HCT116 (cell line): ENCODE results near the gene VAMP1. TPM values are rescaled to one million over a fixed set of nuclear protein-coding genes. Genes with fewer than 3 reads are reported as not detected.

ENCODE experiments used
- ATAC-seq: fragments of 200-7000 bp; cut with Tn5 transposase; 2 replicates; pipeline ENCODE4 v1.9.1; 2020; ENCODE audit warnings: mild to moderate bottlenecking, moderate library complexity
- BruUV-seq: library from RNA; stranded (reverse); fragments of 400-500 nt; replicated peaks from 2 replicates; lab custom pipeline; 2021; lab: Mats Ljungman, UMichigan
- CTCF ChIA-PET: fragments of 300-600 bp; sonication (Branson Sonifier 250); formaldehyde crosslinking; loops from one replicate; lab custom pipeline; 2021; ENCODE audit warnings: antibody characterized with exemption; lab: Charles Lee
- POLR2A ChIA-PET: fragments of 300-600, 350-600 bp; sonication (Branson Sonifier 250); formaldehyde crosslinking; loops from one replicate; lab custom pipeline; 2021; ENCODE audit warnings: antibody characterized with exemption; lab: Charles Lee
- RAD21 ChIA-PET, 2 experiments: fragments of 300-600 bp; sonication (Branson Sonifier 250); formaldehyde crosslinking; loops; one replicate each; lab custom pipeline; 2023; ENCODE audit warnings: low total read pairs in 2 of 2; ENCODE audit not compliant: uncharacterized antibody in 2 of 2, unreplicated experiment in 2 of 2, low non-redundant PET in 1 of 2; lab: Charles Lee
- DNase-seq: peaks from one replicate; pipeline ENCODE4 v3.0.0-alpha.2; 2010; ENCODE audit warnings: low read depth, low spot score
- H2AFZ ChIP-seq: fragments of 200-600 bp; shearing (Covaris generic), sonication (generic); 2 replicates; pipeline ENCODE4 v1.6.1; 2017; ENCODE audit warnings: low read depth, mixed run types, mixed read lengths, antibody characterized with exemption, low read length; ENCODE audit not compliant: poor library complexity, severe bottlenecking
- H3K27ac ChIP-seq: 2 replicates; pipeline ENCODE4 v1.5.1; 2012; ENCODE audit warnings: low read depth, low read length
- H3K27me3 ChIP-seq: fragments of 200-600 bp; sonication (generic); 2 replicates; pipeline ENCODE4 v1.6.1; 2016; ENCODE audit warnings: mixed run types, low read length, mixed read lengths; ENCODE audit not compliant: insufficient read depth
- H3K36me3 ChIP-seq, 2 experiments: fragments of 200-500 bp in 1 of 2; fragments of 200-600 bp in 1 of 2; sonication (Bioruptor generic) in 1 of 2; sonication (generic) in 1 of 2; 2 replicates each; pipeline versions ENCODE4 v1.5.1 to v1.6.1; 2014 to 2016; ENCODE audit warnings: low read length in 2 of 2, inconsistent platforms in 1 of 2, mixed read lengths in 1 of 2, mixed run types in 1 of 2; ENCODE audit not compliant: insufficient read depth in 2 of 2, control insufficient read depth in 1 of 2
- H3K4me1 ChIP-seq, 2 experiments: fragments of 200-600 bp in 1 of 2; sonication (generic) in 1 of 2; 2 replicates each; pipeline versions ENCODE4 v1.5.1 to v1.6.1; 2012 to 2017; ENCODE audit warnings: low read length in 2 of 2, inconsistent platforms in 1 of 2, mild to moderate bottlenecking in 1 of 2, mixed read lengths in 1 of 2, mixed run types in 1 of 2, moderate library complexity in 1 of 2; ENCODE audit not compliant: insufficient read depth in 2 of 2, control insufficient read depth in 1 of 2
- H3K4me2 ChIP-seq: fragments of 200-600 bp; sonication (generic); 2 replicates; pipeline ENCODE4 v1.6.1; 2017; ENCODE audit warnings: mixed run types, low read length, mixed read lengths
- H3K4me3 ChIP-seq, 2 experiments: fragments of 200-600 bp in 1 of 2; sonication (generic) in 1 of 2; replicated peaks in 1 of 2; 2 replicates each; pipeline ENCODE4 v1.5.1; 2011 to 2016; ENCODE audit warnings: low read length in 2 of 2, control low read depth in 1 of 2, low read depth in 1 of 2, mild to moderate bottlenecking in 1 of 2, mixed read lengths in 1 of 2, mixed run types in 1 of 2
- H3K79me2 ChIP-seq: fragments of 200-600 bp; sonication (generic); 2 replicates; pipeline ENCODE4 v1.6.1; 2017; ENCODE audit warnings: mild to moderate bottlenecking, mixed run types, low read length, moderate library complexity, mixed read lengths; ENCODE audit not compliant: insufficient read depth
- H3K9ac ChIP-seq: fragments of 200-600 bp; sonication (generic); 2 replicates; pipeline ENCODE4 v1.6.1; 2016; ENCODE audit warnings: low read length, mixed read lengths
- H3K9me2 ChIP-seq: fragments of 200-600 bp; sonication (generic), shearing (Covaris generic); 2 replicates; pipeline ENCODE4 v1.6.1; 2017; ENCODE audit warnings: mixed run types, mild to moderate bottlenecking, moderate library complexity; ENCODE audit not compliant: insufficient read depth
- H3K9me3 ChIP-seq, 2 experiments: fragments of 200-500 bp in 1 of 2; fragments of 200-600 bp in 1 of 2; sonication (Bioruptor generic) in 1 of 2; sonication (generic) in 1 of 2; 2 replicates each; pipeline ENCODE4 v1.6.1; 2014 to 2017; ENCODE audit warnings: low read length in 2 of 2, mixed read lengths in 2 of 2, inconsistent platforms in 1 of 2, low read depth in 1 of 2, mild to moderate bottlenecking in 1 of 2, mixed run types in 1 of 2, moderate library complexity in 1 of 2; ENCODE audit not compliant: control insufficient read depth in 1 of 2, insufficient read depth in 1 of 2
- H4K20me1 ChIP-seq: fragments of 200-600 bp; sonication (generic), shearing (Covaris generic); 2 replicates; pipeline ENCODE4 v1.6.1; 2017; ENCODE audit warnings: mixed run types, mild to moderate bottlenecking, moderate library complexity; ENCODE audit not compliant: insufficient read depth
- CEBPB ChIP-seq: IDR thresholded peaks from 2 replicates; pipeline ENCODE4 v1.6.1; 2012; ENCODE audit warnings: low read depth
- CTCF ChIP-seq, 3 experiments: fragments of 200-600 bp in 1 of 3; sonication (generic) in 1 of 3; IDR thresholded peaks in 2 of 3; conservative IDR thresholded peaks in 1 of 3; 2 replicates each; pipeline ENCODE4 v1.5.1; 2012 to 2017; ENCODE audit warnings: low read depth in 2 of 3, low read length in 2 of 3, antibody characterized with exemption in 1 of 3, borderline replicate concordance in 1 of 3, control low read depth in 1 of 3, mild to moderate bottlenecking in 1 of 3, mixed read lengths in 1 of 3, mixed run types in 1 of 3, moderate library complexity in 1 of 3; ENCODE audit not compliant: insufficient read depth in 1 of 3
- EZH2 ChIP-seq: fragments of 200-600 bp; sonication (generic); IDR thresholded peaks from 2 replicates; pipeline ENCODE4 v1.6.1; 2017; ENCODE audit warnings: antibody characterized with exemption, mixed run types
- POLR2AphosphoS5 ChIP-seq: IDR thresholded peaks from 2 replicates; pipeline ENCODE4 v1.6.1; 2011; ENCODE audit warnings: mild to moderate bottlenecking, low read depth, low read length, moderate library complexity
- SRF ChIP-seq: IDR thresholded peaks from 2 replicates; pipeline ENCODE4 v1.6.1; 2012; ENCODE audit warnings: low read depth
- ZBTB33 ChIP-seq: IDR thresholded peaks from 2 replicates; pipeline ENCODE4 v1.6.1; 2011; ENCODE audit warnings: mild to moderate bottlenecking, low read length, moderate library complexity; ENCODE audit not compliant: insufficient replicate concordance; ENCODE audit errors: extremely low read depth
- intact Hi-C: fragments of 100-400 bp; cut with micrococcal nuclease; formaldehyde crosslinking; loops from 2 replicates; pipeline ENCODE4 v1.10.0; 2022
- total RNA-seq: library from RNA; stranded (reverse); gene quantifications from one replicate; pipeline ENCODE4 v1.2.1, GENCODE V29; 2021; ENCODE audit not compliant: unreplicated experiment
- TF ChIP-seq, protein P1 (sequence below): IDR thresholded peaks from 2 replicates; pipeline ENCODE4 v1.6.1; 2012

The VAMP1 gene
- total RNA-seq, 1 experiment from 2014 or later: 12.1 TPM

- intact Hi-C loops: no loop called here
- no TSS peak for BruUV-seq
- no peak within 1 kb of the TSS for H3K9ac ChIP-seq
Observed at GRCh38 chr12:6444704-6445688, 25.5 kb downstream of the VAMP1 start, which contains the start of gene CD27. TSS of gene CD27 (plus strand) at chr12:6444955. CDS start at chr12:6445096, 141 bp downstream.

More at GRCh38 chr12:6444704-6445688, 25.5 kb downstream of the VAMP1 start, which contains the start of gene CD27:
- DNase-seq (no peak), ATAC-seq (no peak)
- no peaks in the 10 kb centered on the region for H3K4me1 ChIP-seq
- no peaks in the 10 kb centered on the region for H3K9me2 ChIP-seq
- H3K4me3 ChIP-seq: no peak within 1 kb of the TSS
- no peaks in the 10 kb centered on the region for H3K79me2 ChIP-seq
- ChIA-PET RAD21 (no interaction called here), POLR2A (no interaction called here)
- H3K9me3 ChIP-seq: no peaks in the 10 kb centered on the region
- H2AFZ ChIP-seq: no peak within 1 kb of the TSS
- no peaks in the 10 kb centered on the region for H3K27me3 ChIP-seq
- H3K4me2 ChIP-seq: no peak within 1 kb of the TSS
- no peak within 1 kb of the TSS for H3K27ac ChIP-seq
- H3K36me3 ChIP-seq: no peaks in the 10 kb centered on the region
- no peak for TF ChIP-seq CEBPB
- no peak for TF ChIP-seq CTCF (IDR thresholded peaks at IDR 0.05 in 2 of 3, conservative IDR thresholded peaks at IDR 0.05 in 1 of 3; ENCODE audit: borderline replicate concordance in 1 of 3, insufficient read depth in 1 of 3, low read depth in 2 of 3, low read length in 2 of 3)
- TF ChIP-seq POLR2AphosphoS5: no peak
- TF ChIP-seq, protein P1, sequence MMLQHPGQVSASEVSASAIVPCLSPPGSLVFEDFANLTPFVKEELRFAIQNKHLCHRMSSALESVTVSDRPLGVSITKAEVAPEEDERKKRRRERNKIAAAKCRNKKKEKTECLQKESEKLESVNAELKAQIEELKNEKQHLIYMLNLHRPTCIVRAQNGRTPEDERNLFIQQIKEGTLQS: no peak
- TF ChIP-seq EZH2: no peak
- no peak for TF ChIP-seq ZBTB33
- no peak for TF ChIP-seq SRF
- TF ChIP-seq, all 23 proteins: peak for 0
- CTCF ChIA-PET: interaction anchor here (1.4 kb wide), 1 partner anchor 20 kb away, joined by 3 read pairs; no protein-coding TSS in a partner anchor
- H4K20me1 ChIP-seq: no peaks in the 10 kb centered on the region
